ENCODE measurements around the gene TSPOAP1.
A peak's percentile ranks its signal among the peaks of the same experiment; 100 is the strongest.

TSPOAP1 gene

GRCh38 chr17:58318065-58318481 is 10.5 kb downstream of the TSPOAP1 start:
- TF ChIP-seq, protein P1, sequence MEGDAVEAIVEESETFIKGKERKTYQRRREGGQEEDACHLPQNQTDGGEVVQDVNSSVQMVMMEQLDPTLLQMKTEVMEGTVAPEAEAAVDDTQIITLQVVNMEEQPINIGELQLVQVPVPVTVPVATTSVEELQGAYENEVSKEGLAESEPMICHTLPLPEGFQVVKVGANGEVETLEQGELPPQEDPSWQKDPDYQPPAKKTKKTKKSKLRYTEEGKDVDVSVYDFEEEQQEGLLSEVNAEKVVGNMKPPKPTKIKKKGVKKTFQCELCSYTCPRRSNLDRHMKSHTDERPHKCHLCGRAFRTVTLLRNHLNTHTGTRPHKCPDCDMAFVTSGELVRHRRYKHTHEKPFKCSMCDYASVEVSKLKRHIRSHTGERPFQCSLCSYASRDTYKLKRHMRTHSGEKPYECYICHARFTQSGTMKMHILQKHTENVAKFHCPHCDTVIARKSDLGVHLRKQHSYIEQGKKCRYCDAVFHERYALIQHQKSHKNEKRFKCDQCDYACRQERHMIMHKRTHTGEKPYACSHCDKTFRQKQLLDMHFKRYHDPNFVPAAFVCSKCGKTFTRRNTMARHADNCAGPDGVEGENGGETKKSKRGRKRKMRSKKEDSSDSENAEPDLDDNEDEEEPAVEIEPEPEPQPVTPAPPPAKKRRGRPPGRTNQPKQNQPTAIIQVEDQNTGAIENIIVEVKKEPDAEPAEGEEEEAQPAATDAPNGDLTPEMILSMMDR (conservative IDR thresholded peaks at IDR 0.05; ENCODE audit: low read depth, low read length) = no peak
- no peak overlapping the region for H3K4me3 ChIP-seq (ENCODE audit: low read depth, low read length)
- no peak for DNase-seq (ENCODE audit: low read depth)

GRCh38 chr17:58317421-58318064 is 11.1 kb downstream of the TSPOAP1 start:
- DNase-seq (ENCODE audit: low read depth) = peak; percentile 61
- TF ChIP-seq, protein P1 (conservative IDR thresholded peaks at IDR 0.05; ENCODE audit: low read depth, low read length) = peak; percentile 79
- no peak overlapping the region for H3K4me3 ChIP-seq (ENCODE audit: low read depth, low read length)

DNA sequence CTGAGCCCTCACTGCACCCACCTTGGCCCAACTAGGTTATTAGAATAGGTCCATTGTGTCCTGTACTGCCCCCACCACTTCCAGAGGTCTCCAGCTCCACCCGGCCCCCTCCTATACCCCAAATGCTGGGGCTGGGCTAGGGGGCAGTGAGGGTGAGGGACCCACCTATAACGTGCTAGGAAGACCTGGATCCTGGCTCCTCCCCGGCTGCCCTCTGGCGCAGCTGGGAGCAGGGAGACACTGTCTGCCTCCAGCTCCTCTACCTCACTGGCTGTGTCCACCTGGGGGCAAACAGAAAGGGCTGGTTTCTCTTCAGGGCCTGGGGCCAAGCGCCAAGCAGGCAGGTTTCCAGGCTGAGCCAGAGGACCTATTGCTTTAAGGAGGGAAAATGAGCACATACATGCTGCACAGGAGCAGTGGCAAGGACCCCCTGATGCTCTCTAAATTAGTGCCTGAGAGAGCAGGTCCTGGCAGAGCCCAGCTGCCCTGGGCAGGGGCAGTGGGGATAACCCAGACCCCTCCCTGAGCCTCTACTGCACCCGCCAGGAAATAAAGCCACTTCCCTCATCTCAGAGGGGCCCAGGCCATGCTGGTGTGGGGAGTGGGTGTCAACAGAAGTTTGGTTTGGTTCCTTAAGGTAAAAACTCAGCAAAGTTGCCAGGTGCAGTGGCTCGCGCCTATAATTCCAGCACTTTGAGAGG is 12.2 kb downstream of the TSPOAP1 start:
- H3K4me3 ChIP-seq (ENCODE audit: low read depth, low read length) = no peak overlapping the region
- TF ChIP-seq, protein P1 (conservative IDR thresholded peaks at IDR 0.05; ENCODE audit: low read depth, low read length) = no peak
- no peak for DNase-seq (ENCODE audit: low read depth)

GRCh38 chr17:58315750-58316149 is 12.8 kb downstream of the TSPOAP1 start:
- DNase-seq (ENCODE audit: low read depth) = no peak

GRCh38 chr17:58315281-58315711 is 13.3 kb downstream of the TSPOAP1 start:
- DNase-seq (ENCODE audit: low read depth) = no peak
- TF ChIP-seq, protein P1 (conservative IDR thresholded peaks at IDR 0.05; ENCODE audit: low read depth, low read length) = no peak

More at GRCh38 chr17:58315750-58316149, 12.8 kb downstream of the TSPOAP1 start:
- H3K4me3 ChIP-seq (ENCODE audit: low read depth, low read length) = no peak overlapping the region
- TF ChIP-seq, protein P1 (conservative IDR thresholded peaks at IDR 0.05; ENCODE audit: low read depth, low read length) = no peak

GRCh38 chr17:58314706-58315015 is 13.9 kb downstream of the TSPOAP1 start:
- H3K4me3 ChIP-seq (ENCODE audit: low read depth, low read length) = no peak overlapping the region
- TF ChIP-seq, protein P1 (conservative IDR thresholded peaks at IDR 0.05; ENCODE audit: low read depth, low read length) = no peak
- DNase-seq (ENCODE audit: low read depth) = no peak

More at GRCh38 chr17:58315281-58315711, 13.3 kb downstream of the TSPOAP1 start:
- no peak overlapping the region for H3K4me3 ChIP-seq (ENCODE audit: low read depth, low read length)
